KG1 (cell line): ENCODE data around the gene TTC33.
"Not testable (repeated sequence)": the region's sequence is repeated elsewhere in the genome, so short reads cannot be mapped to it uniquely, and the experiment has no call there.

Source experiments
- DNase-seq: peaks from one replicate; lab custom pipeline; 2025; lab: John Stamatoyannopoulos, UW

Gene TTC33

DNA sequence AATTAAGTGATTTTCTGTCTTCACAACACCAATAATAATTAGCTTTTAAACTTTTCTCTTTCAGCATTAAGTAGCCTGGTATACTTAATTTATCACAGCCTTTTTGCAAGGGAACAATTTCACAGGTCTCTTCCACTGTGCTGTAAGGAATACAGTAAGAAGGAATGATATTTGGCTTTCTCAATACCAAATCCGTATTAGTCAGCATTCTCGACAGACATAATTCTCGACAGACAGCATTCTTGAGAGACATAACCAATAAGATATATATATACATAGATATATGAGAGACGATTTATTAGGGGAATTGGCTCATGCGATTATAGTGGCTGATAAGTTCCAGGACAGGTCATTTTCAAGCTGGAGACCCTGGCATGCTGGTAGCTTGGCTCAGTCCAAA is 24.4 kb upstream of the TTC33 start:
- no peak for DNase-seq

DNA sequence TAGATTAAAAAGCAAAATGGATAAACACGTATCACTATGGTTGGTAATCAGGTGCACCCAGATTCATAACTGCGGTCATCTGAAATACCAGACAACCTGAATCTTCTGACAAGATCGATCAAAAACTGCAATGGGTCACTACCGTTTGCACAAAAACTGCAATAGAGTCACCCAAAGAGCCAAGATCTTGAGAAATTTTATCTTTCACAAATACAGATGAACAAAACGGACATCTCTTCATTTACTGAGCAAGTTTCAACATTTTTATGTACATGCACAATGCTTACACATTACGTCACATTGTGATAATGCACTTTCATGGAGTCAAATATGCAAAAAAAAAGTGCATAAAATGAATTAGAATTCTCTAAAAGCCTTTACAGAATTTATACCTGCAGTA is 23.8 kb upstream of the TTC33 start:
- DNase-seq = no peak

DNA sequence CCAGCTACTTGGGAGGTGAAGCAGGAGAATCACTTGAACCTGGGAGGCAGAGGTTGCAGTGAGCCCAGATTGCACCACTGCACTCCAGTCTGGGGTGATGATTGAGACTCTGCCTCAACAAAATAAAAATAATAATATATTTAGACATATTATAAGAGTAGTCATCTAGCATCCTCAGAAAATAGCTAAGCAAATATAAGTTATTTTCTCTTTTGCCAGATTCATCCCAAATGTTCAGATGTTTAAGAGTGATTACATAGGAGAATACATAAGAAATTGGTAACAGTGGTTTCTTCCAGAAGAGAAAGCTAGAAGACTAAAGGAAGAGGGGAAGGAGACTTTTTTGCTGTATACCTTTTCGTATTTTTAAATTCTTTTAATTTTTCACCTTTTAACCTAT is 22.4 kb upstream of the TTC33 start:
- DNase-seq = no peak

DNA sequence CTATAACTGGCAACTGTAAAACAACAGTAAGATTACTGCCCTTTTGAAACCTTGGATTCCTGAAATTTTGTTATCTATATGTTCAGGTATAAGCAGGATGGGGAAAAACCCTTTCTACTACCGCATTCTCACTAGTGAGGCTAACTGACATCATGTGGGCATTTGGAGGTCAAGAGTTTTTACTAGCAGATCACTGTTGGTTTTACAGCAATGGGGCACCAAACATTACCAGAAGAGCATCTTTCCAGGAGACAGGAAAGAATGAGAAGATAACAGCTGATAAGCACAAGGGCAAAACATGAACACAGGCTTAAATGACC is 20.9 kb upstream of the TTC33 start:
- DNase-seq = no peak

DNA sequence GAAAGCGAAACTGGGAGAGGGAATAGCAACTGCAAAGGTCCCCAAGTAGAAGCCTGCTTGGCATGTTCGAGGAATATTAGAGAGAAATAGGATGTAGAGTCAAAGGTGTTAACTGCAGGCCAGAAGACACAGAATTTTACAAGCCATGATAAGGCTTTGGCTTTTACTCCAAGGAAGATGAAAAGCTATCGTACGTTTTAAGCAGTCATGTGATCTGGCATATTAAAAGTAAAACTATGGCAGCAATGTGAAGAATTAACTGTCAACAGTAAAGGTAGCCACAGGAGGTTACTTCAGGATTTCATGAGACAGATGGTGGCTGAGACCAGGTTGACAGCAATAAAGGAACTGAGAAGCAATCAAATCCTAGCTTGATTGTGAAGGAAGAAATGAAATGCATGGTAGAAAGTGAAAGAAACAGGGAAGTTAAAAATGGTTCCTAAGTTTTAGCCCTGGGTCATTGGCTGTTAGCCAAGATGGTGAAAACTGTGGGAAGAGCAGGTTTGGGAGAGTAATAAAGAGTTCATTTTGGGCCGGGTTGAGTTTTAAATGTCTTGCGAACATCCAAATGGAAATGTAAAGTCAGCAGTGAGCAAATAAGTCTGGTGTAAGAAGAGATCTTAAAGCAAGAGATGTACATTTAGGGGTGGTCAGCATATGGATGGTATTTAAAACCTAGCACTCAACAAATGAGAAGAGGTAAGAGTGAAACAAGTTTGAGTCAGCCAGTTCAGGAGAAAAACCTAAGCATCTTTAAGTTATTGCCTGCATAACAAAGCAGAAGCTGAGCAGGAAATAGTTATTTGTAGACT is 20.3 kb upstream of the TTC33 start:
- no peak for DNase-seq

DNA sequence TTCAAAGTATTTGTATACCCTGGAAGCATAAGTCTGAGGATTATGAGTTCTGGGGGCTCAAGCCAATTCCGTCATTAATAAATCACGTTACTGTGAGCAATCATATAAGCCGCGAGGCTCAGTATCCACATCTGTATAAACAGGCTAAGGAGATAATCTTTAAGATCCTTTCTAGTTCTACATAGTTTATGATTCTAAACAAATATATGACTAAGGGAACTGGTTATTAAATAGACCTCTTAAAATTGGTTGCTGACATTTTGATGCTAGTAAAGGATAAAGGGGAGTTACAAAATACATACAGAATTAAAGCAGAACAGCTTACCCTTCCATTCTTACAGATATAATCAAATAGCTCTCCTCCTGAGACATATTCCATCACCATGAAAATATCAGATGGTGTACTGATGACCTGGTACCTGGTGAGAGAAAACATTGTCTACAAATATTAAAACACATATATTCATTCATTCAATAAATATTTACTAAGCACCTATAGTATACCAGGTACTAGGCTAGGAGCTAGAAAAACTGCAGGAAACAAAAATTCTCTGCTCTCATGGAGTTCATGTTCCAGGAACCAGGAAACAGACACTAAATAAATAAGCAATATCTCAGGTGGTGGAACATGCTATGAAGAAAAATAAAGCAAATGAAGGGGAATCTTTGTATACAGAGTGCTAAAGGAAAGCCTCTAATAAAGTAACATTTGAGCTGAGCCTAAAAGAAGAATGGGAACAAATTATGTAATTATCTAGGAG is 19.5 kb upstream of the TTC33 start:
- no peak for DNase-seq

DNA sequence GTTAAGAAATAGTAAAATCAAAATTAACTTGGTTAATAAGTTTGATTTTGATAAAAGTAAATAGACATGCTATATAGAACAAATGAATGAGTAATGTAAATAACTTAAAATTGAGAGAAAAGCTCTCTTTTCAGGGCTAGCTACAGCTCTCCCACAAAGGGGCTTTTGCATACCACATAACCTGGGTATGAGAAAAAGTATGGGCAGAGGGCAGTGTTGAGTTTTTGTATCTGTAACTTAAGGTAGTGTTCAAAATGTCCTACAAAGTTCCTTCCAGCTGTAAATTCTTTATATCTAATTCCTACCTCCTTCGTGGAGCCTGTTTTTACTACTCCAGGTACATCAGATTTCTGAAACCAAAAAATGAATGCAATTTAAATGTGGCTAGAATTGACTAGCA is 18.9 kb upstream of the TTC33 start:
- DNase-seq = no peak

DNA sequence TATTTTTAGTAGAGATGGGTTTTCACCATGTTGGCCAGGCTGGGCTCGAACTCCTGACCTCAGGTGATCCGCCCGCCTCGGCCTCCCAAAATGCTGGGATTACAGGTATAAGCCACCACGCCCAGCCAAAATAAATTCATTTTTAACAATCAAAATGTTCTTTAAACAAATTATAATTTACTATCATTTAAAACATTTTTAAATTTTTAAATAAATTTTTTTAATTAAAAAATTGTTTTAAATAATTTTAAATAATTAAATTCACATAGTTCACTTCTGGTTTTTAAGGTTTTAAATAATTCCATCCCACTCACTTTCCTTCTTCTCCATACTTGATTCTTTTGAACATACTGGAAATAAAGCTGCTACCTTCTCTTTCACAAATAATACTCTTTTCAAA is 15.0 kb upstream of the TTC33 start:
- DNase-seq = no peak

DNA sequence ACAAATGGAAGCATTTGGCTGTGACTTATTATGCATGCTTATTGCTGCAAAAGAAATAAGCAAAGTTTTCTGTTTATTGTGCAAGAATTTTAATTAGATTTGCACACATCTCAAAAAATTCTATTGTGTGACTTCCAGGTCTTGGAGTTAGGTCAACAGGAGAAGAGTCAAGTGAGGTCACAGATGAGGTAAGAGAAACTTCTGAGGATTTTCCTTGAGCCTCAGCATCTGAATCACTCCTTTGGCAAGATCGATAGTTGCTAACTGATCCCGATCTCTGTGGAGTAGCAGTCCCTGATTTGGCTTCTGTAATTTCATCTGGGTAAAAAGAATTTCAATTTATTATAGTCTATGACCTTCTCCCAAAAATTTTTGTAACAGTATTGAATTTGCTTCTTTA is 6.9 kb upstream of the TTC33 start:
- no peak for DNase-seq

DNA sequence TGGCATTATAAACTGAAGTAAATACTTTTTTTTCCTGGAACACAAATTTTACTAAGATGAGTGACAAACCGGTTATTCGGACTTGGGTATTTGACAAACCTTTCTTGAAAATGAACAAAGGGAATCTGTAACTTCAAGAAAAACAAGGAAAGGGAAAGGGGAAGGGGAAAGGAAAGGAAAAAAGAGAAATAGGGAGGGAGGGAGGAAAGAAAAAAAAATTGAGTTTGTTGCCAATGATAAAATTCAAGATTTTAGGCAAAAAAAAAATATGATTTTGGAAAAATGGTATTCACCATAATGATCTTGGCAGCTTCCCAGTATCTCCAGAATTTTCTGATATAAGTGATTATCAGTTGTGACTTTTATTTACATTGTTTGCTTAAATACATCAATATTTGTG is 1.6 kb upstream of the TTC33 start:
- no peak for DNase-seq

DNA sequence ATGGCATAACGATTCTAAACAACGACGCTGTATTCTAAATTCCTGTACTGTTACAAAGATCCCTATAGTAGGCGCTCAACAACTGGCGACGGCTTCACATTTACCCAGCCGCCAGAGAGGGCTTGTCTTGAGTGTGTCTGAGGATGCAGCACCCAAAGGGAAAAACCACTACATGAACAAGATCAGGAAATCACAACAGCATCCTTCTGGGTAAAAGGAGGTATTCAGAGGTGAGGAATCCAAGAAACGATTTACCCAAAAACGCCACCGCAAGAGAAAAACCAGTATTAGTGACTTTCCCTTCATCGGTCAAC is 711 bp downstream of the TTC33 start:
- peak; percentile 57 for DNase-seq

DNA sequence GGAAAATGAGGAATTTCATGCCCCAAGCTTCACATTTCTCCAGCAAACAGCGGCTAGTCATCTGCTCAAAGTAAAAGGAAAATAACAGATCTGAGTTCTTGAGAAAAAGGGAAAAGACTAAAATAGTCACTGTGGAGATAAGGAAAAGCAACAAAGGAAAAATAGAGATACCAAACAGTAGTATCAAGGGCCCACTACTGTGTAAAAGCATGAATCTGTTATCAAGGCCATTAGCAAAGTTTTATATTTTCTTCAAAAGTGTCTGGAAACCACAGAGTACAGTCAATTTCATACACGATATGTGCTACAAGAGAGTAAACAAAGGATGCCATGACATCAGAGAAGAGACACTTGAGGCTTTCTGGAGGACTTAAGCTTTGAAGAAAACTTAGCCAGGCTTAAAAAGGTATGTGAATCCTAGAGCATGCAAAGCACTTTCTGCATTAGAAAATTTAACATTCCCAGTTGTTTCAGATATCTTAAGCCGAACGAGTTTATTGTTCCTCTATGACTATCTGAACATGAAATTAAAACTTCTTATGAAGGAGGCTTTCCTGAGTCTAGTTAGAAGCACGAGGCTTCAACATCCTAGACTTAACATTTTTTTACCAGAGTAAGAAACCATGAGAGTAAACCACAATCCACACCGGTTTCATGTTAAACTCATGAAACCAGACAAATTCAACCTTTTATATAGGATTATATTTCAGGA is 1.2 kb downstream of the TTC33 start:
- DNase-seq = peak; percentile 57

DNA sequence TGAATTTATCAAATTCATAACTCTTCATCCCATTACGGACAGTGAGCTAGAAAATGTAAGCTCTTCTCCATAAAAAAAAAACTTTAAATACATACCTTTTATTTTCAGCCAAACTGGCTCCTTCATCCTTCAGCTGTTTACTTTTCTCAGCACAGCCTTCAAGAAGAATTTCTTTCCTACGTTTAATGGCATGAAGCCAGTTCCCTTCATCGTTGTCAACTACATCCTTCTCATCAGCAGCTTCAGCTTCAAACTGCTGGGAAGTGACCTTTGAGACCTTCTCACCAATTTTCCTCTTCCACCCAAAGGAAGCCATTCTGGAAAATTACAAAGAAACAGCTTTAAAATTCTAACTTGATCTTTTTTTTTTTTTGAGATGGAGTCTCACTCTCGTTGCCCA is 9.1 kb downstream of the TTC33 start:
- DNase-seq = no peak

DNA sequence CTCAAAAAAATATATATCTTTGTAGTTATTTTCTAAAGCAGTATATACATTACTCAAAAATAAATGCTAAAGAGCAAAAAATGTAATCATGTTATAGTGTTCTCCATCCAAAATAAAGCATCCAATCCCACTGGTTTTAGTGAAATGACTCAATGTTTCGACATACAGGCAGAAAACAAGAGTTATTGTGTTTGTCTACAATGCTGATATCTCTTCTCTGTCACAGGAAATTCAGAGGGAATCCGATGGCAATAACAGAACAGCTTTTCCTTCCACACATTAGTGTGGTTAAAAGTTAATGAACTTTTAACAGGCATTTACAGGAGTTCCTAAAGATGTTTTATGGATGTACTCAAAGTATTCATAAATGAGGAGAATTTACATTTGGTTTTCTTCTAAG is 12.0 kb downstream of the TTC33 start:
- no peak for DNase-seq

DNA sequence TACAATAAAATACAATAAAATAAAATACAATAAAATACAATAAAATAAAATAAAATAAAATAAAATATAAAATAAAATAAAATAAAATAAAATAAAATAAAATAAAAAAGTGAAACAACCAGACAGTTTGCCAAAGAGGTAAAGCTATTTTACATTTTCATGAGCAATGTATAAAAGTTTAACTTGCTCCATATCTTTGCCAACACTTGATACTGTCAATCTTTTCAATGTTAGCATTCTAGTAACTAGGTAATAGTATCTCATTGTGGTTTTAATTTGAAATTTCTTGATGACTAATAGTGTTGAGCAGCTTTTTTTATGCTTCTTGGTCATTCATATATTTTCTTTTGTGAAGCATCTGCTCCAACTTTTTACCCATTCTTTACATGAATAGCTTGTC is 17.3 kb downstream of the TTC33 start:
- no peak for DNase-seq

DNA sequence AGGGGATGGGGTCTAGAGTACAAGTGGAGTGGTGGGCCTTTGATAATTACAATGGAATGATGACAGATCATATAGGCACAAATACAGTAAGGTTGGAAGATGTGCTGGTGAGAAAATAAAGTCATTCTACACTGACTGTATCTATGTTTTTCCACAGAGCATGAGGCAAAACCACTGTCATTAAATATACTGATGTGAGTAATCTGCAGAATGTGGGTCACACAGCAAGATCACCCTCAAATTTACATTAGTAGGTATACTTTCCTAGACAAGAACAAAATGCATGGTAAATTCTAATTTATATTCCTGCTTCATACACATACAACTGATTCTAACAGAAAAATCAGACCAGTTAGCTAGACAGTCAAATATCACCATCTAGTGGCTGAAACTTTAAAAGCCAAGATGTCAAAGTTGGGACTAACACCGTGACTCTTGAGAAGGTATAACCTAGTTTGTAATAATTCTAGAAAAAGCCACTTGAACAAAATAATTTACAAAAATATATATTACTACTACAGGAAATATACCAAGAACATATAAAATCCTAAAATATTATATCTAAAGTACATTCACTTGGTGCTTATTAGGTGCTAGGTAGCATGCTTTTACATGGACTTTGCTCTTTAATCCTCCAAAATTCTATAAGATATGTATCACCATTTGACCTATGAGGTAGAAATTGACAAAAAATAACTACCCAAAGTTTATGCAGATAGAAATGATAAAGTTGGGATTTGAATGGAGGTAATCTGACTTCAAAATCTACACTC is 19.5 kb downstream of the TTC33 start:
- peak; percentile 67 for DNase-seq

DNA sequence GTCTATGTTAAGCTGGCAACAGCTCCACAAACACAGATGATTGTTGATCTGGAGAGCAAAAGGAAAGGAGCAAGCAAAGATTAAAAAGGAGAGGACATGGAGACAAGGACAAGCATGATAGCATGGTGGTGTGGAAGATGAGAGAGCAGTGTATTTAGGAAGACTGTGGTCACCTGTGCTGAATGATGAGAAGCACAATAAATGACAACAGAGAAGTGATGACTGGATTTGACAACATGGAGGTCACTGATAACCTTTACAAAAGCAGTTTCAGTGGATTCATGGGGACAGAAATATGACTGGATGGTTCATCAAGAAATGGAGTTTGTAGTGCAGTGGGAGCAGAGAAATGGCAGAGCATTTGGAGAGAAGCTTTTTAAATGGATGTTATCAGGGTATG is 20.2 kb downstream of the TTC33 start:
- no peak for DNase-seq

DNA sequence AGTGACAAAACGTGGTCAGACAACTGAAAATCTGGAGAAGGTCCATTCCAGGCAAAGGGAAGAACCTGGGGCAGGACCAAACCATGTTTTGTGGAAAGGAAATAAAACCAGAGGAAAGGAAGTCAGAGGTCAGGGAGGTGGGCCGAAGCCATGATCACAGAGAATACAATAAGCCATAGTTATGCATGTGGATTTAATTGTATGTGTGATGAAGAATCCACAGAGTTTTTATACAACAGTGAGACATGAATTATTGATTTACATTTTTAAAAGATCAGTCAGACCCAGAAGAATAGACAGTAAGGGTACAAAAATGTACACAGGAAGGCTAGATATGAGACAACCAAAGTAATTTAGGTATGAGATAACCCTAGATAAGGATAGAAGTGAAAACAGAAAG is 20.8 kb downstream of the TTC33 start:
- DNase-seq = no peak

DNA sequence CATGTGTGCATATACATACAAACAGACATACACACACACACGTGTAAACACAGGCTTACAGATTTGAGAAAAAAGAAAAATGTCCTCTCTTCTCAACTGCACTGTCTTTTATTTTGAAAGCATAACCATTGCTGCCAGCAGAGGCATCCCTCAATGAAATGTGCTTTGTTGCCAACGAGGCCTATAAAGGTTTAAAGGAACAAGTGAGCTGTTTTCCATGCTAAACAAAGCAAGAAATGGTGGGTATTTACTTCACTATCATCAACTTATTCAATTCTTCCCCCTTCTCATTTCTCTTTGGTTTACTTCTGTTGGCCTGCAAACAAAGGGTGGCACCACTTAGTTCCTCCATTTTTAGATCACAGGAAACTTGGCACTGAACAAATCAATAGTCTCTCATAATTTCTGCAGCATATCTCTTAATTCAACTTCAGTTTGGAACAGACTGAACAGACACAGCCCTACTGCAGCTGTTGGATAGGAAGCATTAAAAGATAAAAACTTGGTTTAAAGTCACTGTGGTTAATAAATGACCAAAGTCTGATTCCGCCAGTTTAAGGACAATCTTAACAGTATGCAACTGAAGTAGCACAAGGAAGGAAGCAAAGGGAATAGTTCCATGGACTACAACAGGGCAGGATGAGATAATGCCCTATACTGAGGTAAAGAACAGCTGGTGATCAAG is 21.7 kb downstream of the TTC33 start:
- DNase-seq = no peak

DNA sequence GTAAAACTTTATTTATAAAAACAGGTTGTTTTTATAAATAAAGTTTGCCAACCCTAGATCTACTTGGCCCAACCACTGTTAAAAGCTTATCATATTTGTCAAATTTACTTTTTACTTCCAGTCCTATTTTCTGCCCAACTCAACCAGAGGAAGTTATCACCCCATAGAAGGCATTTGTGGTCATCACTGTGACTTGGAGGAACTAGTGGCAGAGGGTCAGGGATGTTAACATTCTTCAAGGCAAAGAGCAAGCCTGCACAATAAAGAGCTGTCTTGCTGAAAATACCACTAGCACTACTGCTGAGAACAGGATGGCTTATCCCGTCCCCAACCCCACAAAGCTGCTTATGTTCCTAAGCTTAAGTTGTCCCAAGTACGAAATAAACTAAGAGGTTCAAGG is 22.3 kb downstream of the TTC33 start:
- peak; percentile 16 for DNase-seq

DNA sequence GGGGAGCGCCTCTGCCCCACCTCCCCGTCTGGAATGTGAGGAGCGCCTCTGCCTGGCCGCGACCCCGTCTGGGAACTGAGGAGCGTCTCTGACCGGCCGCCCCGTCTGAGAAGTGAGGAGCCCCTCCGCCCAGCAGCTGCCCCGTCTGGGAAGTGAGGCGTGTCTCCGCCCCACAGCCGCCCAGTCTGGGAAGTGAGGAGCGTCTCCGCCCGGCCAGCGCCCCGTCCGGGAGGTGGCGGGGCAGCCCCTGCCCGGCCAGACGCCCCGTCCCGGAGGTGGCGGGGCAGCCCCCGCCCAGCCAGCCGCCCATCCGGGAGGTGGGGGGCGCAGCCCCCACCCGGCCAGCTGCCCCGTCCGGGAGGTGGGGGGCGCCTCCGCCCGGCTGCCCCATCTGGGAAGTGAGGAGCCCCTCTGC is 33.3 kb downstream of the TTC33 start:
- DNase-seq = not testable (repeated sequence)

DNA sequence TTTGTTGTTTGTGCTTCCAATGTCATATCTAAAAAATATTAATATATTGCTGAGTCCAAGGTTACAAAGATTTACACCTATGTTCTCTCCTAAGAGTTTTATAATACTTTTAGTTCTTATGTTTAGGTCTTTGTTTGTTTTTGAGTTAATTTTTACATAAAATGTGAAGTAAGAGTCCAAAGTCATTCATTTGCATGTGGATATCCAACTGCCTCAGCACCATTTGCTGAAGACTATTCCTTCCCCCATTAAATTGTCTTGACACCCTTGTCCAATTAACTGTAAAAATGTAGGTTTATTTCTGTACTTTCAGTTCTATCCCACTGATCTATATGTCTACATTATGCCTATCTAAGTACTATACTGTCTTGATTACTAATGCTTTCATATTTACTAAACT is 35.7 kb downstream of the TTC33 start:
- no peak for DNase-seq
